B cell (primary cell): Measurements from ENCODE around the gene STOX2.

ENCODE experiments used
- CTCF ChIP-seq: fragments of 200-600 bp; IDR thresholded peaks from one replicate; pipeline ENCODE4 v1.8.0; 2022; ENCODE audit warnings: antibody characterized with exemption, mild to moderate bottlenecking
- EZH2 ChIP-seq: IDR thresholded peaks from 2 replicates; pipeline ENCODE4 v1.6.1; 2012; ENCODE audit warnings: borderline replicate concordance, low read depth, mild to moderate bottlenecking, moderate library complexity, low read length; ENCODE audit not compliant: insufficient read depth, poor library complexity, severe bottlenecking

DNA sequence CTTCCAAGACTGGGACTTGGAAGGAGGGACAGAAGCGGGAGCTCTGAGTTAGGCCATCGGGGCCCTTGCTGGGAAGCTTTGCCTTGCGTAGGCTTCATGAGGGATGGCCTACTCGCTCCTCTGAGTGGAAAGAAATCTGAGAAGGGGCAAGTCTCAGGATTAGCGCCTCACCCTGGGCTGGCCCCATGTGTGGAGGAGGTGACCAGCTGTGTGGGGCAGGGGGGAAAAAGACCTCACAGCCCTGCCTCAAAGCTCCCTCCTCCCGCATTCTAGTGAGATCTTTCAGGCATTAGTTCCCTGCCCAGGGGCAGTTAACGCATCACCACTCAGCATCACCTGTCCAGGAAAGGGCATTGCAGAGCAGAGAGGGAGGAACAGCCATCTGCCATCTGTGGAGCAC lies 156.5 kb downstream of the STOX2 start:
- TF ChIP-seq CTCF (no peak), EZH2 (no peak)
